NCI-H1417 treated with DMSO at 0.1 percent for 48 hours (cell line): Measurements from ENCODE around the gene LIAS.
"Not testable (repeated sequence)": the region's sequence is repeated elsewhere in the genome, so short reads cannot be mapped to it uniquely, and the experiment has no call there.

ENCODE experiments used
- DNase-seq: peaks from one replicate; lab custom pipeline; 2025; lab: John Stamatoyannopoulos, UW

LIAS gene

DNA sequence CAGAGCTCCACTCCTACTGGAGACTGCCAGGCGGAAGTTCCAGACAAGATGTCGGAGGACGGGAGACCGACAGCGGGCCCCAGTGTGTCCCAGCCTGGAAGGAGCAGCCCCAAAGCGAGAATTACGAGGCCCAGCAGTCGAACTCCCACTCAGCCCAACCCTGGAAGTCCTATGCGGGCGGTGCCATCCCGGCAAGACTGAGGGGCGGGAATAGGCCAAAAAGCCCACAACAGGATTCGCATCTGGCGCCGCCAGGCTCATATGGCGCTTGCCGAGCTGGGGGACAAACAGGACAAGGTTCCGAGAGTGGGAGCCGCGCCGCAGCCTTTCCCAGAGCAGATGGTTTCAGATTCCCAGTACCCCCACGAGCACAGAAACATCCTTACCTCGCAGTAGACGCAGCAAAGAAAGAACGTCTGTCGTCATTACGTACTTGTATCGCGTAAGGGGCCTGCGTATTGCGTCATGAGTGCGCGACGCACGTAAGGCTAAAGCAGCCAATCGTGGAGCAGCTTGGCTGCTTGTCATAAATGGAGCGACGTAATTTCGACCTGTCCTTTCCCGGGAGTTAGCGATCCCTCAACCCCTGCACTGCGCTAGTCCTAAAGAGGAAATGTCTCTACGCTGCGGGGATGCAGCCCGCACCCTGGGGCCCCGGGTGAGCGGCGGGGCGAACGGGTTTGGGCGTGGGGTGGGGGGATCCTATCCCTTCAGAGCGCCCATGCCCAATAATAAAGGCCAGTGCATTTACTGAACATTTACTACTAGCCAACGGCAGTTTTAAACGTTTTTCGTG is at the start of gene LIAS, which contains the start of gene RPL9:
TSS of gene LIAS (plus strand) at position 552 of the 796 bp plus-strand sequence. CDS start at position 614, 62 bp downstream.
TSS of gene RPL9 (minus strand) at position 418 of the 796 bp plus-strand sequence. CDS start 483 bp downstream, outside the sequence.
- peak; percentile 76 for DNase-seq

DNA sequence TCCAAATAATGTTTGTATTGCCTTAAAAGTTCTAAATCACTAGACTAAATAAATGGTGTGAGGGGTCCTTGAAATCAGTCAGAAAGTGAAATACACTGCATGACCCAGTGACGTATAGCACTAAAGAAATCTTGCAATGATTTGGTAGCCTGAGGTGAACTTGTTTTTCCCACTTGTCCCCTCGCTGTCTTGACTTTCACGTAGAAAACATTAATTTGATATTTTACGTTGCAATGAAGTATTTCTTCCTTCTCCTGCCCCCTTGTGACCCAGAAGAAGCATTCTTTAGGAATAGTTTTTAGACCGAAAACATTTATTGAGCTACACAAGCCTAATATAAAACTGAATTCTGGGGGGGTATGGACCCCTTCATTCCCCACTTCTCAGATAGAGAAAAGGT is 48.4 kb upstream of the LIAS start:
- DNase-seq = no peak

DNA sequence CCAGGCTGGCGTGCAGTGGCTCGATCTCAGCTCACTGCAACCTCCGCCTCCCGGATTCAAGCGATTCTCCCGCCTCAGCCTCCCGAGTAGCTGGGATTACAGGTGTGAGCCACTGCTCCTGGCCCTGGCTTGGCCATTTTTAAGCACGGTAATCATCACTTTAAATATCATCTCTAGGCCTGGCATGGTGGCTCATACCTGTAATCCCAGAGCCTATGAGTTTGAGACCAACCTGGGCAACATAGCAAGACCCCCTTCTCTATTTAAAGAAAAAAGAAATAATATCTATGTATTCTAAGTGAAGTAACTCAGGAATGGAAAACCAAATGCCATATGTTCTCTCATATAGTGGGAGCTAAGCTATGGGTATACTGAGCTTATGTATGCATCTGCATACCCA is 47.3 kb upstream of the LIAS start:
- DNase-seq = not testable (repeated sequence)

DNA sequence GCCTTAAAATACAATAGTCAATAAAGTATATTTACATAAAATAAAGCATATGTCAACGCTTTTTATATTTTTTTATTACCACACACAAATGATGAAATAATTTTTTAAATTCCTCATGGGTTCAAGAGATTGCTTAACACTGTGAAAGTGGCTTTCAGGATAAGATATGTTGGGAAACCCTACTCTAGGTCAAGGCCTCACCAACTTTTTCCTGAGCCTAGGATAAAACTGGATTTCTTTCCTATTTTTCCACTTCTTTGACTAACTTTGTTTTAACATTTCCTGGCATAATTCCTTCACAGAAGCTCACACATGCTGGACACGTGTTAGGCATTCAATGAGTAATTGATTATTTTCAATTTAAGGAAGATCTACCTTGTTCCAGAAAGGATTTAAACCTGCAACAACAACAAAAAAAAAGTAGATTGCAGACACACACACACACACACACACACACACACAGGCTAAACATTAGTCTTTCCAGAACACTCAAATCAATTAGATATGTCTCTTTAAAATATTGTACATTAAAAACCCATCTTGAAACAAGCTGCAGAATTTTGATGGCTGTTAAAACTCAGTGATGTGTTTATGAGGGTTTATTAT is 43.1 kb upstream of the LIAS start:
- DNase-seq = no peak

DNA sequence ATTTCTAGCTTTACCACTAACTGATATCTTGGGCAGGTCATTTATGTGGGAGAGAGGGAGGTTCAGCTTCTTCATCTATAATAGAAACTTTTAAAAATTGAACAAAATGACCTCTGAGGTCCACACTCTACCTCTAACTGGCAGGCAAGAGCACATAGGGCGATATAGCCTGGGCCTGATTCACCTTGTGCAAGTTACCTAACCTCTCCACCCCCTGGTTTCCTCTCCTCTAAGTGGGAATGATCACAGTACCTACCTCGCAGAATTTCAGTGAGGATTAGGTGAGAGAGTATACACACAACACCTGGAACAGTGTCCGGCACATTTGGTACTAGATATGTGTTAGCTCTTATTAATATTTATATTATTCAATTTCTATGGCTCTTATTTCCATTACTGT is 36.6 kb upstream of the LIAS start:
- no peak for DNase-seq

DNA sequence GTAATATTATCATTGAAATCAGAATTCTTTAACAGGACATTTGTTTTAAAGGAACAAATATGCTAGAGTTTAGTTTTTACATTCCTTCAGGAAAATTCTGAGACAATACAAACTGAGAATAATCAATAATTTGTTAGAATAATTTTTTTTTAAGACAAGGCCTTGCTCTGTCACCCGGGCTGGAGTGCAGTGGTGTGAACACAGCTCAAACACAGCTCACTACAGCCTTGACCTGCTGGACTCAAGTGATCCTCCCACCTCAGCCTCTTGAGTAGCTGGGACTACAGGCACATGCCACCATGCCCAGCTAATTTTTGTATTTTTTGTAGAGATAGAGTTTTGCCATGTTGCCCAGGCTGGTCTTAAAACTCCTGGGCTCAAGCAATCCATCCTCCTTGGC is 33.6 kb upstream of the LIAS start:
- not testable (repeated sequence) for DNase-seq

DNA sequence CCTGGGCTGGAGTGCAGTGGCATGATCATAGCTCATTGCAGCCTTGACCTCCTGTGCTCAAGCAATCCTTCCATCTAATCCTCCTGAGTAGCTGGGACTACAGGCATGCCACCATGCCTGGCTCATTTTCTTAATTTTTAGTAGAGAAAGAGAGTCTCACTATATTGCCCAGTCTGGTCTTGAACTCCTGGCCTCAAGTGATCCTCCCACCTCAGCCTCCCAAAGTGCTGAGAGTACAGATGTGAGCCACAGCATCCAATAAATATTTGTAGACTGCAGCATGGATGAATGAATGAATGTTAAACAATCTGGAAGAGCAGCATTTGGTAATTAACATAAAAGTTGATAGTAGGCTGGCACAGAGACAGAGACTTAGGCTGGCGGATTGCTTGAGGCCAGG is 32.1 kb upstream of the LIAS start:
- no peak for DNase-seq

DNA sequence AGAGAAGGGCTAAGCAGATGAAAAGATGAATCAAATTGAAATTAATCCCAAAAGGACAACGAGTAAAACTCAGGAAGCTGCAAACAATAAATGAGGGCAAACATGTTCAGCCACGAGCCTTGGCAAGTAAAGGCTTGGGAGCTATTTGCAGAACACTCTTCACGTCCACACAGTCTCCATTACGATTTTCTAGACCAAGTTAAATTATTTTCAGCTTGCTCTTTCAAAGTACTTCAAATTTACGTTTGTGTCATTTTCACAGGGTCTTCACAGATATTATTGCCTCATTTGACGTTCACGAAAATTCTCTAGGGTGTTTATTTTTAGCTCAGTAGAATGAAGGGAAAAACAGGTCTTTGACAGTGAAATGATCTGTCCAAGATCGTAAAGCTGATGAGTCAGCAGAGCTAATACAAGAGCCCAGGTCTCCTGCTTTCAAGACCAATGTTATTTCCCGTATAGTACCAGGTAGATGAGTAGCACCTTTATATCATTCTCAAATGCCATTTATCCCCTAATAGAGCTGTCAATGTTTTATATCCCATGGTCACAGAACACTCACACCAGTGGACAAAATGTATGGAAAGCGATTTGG is 31.2 kb upstream of the LIAS start:
- no peak for DNase-seq

DNA sequence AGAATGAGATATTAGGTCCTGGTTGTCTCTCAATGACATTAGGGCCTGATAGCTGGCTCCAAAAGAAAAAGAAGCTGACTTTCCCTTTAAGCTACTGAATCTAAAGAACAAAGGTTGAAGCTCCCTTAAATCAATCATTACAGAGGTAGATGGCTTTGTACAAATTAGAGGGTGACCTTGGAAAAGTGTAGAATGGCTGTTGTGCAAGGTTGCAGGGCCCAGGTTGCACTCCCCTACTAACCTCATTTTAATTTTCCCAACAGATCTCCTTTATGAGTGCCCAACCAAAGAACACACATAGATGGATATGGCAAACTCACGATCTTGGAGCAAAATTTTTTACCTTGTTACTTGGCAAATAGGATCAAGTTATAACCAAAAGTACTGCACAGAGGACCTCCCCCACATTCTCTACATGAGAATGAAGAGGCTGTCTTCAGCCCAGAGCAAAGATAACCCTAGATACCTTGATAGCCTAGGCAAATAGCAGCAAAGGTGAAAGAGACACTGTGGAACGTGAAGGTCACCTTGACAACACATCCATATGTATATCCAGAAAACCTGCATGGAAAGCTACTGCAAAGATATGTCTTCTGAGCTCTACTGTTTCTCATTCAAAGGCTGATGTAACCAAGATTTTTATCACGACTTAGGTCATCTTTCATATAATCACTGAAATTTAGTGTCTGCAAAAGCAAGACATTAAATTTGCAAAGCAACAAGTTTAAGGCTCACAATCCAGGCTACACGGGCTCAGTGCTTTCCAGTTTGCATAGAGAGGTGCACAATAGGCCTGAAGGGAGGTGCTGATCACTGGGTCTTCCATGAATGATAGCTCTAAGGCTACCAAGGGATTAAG is 29.2 kb upstream of the LIAS start:
- DNase-seq = no peak

DNA sequence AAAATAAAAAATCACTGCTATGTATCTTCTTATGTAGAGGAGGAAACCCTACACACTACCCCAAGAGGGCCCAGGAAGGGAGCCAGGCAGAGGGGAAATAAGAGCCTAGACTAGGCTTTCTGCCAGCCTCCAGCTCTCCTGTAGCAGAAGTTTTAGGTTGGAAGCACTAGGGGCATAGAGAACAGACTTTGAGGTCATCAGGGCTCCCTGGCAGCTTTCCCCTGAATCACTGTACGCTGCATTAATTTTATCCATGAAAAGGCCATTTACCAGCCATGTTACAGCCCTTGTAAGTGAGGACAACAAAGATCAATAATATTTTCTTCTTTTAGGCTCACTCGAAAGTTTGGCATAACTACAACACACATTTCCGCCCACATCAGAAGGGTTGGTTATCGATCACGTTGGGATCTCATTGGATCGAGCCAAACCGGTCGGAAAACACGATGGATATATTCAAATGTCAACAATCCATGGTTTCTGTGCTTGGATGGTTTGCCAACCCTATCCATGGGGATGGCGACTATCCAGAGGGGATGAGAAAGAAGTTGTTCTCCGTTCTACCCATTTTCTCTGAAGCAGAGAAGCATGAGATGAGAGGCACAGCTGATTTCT is 24.9 kb upstream of the LIAS start:
- no peak for DNase-seq

DNA sequence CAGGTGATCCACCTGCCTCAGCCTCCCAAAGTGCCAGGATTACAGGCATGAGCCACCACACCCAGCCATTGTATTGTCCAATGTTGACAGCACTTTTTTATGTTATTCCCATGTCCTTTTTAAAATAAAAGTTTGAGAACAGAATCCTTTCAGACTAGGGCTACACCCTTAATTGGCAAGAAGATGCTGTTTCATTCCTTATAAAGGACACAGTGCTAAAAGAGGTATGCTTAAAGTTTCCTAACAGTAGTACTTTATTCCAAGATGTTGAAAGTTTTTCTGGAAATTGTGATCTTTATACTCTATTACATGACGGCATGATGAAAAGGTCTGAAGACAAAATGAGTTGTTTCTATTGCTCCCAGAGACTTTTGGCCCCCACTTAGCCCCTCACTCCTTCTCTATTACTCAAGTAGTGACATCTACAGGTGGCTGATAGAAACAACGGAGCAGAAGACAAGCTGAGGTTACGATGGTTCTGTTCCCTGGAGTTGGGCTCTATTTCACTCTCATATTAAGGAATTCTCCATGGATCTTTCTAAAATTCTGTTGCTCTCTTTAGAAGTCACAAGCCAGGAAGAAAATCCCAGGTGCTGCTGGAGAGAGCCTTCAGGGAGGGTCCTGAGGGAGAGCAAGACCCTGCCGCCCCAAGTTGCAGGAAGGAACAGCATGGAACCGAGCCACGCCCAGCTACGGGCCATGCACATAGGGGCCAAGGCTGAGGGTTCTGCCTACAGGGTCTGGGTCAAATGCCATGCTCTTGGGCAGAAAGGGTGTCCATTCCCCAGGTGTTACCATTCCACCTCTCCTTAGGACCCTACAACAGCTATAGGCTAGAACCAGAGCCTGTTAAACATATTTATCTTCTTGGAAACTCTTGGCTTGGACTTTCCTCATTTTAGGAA is 22.9 kb upstream of the LIAS start:
- no peak for DNase-seq

DNA sequence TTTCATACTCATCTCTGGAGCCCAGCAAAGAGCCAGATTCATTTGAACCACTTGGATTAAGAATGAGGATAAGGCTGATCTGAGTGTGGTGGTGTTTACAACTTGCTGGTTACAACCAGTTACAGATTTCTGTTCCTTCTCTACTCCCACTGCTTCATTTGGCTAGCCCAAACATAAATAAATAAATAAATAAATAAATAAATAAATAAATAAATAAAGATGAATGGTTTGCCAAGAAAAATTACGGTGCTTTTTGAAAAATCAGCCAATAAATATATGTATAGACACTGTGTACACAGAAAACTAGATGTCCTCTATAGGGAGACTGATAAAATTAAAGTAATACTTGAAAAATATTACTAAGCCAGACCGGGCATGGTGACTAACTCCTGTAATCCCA is 17.3 kb upstream of the LIAS start:
- no peak for DNase-seq

DNA sequence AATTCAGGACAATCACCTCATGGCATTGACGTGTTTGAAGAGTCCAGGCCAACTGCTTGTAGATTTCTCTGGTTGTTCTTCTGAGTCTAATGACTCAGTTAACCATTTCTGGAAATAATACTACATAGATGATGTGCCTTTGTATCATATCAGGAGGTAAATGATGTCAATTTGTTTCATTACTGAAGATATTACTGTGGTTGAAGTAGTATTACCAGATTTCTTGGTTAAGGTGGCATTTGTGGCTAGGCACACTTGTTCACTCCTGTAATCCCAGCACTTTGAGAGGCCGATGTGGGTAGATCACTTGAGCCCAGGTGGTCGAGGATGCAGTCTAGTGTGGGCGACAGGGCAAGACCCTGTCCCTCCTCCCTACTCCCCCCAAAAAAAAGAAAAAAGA is 15.9 kb upstream of the LIAS start:
- no peak for DNase-seq

DNA sequence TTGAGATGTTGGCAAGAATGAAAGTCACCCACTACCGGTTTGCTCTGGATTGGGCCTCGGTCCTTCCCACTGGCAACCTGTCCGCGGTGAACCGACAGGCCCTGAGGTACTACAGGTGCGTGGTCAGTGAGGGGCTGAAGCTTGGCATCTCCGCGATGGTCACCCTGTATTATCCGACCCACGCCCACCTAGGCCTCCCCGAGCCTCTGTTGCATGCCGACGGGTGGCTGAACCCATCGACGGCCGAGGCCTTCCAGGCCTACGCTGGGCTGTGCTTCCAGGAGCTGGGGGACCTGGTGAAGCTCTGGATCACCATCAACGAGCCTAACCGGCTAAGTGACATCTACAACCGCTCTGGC is 12.4 kb upstream of the LIAS start:
- no peak for DNase-seq

DNA sequence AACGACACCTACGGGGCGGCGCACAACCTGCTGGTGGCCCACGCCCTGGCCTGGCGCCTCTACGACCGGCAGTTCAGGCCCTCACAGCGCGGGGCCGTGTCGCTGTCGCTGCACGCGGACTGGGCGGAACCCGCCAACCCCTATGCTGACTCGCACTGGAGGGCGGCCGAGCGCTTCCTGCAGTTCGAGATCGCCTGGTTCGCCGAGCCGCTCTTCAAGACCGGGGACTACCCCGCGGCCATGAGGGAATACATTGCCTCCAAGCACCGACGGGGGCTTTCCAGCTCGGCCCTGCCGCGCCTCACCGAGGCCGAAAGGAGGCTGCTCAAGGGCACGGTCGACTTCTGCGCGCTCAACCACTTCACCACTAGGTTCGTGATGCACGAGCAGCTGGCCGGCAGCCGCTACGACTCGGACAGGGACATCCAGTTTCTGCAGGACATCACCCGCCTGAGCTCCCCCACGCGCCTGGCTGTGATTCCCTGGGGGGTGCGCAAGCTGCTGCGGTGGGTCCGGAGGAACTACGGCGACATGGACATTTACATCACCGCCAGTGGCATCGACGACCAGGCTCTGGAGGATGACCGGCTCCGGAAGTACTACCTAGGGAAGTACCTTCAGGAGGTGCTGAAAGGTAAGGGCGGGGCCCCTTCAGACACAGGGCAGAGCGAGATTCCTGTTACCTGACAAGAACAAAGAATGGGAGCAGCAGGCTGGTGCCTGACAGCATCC is 11.8 kb upstream of the LIAS start:
- DNase-seq = no peak

DNA sequence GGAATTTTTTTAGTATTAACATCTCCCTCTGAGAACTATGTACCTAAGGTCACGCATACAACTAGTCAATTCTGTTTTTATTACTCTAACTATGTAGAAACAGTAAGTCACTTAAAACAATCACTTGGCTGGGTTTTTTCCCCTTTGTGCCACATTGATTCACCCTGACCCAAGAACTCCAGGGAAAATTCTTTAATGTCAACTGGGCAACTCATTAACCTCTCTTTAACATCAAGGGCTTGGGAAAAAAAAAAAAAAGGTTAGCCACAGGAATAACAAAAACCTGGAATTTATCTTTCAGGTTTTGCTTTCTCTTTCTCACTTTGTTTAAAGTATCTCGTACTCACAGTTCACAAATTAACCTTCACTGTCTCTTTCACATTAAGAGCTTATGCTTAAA is 8.2 kb upstream of the LIAS start:
- no peak for DNase-seq

DNA sequence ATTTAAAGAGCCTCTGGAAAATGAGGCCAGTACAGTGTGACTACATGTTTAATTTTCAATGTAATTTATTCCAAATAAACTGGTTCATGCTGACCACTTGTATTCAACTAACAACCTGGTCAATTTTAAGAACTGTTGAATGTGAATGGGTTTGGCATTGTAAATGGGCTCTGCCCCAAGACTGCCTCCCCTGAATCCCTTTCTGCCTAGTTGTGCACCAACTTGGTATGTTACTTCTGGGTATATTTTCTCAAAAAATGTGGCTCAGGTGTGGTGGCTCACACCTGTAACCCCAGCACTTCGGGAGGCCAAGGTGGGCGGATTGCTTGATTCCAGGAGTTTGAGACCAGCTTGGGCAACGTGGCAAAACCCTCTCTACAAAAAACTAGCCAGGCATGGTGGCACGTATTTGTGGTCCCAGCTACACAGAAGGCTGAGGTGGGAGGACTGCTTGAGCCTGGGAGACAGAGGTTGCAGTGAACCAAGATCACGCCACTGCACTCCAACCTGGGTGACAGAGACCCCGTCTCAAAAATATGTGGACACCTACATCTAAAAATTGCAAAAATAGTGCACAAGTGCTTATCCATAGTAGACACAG is 7.3 kb upstream of the LIAS start:
- no peak for DNase-seq

DNA sequence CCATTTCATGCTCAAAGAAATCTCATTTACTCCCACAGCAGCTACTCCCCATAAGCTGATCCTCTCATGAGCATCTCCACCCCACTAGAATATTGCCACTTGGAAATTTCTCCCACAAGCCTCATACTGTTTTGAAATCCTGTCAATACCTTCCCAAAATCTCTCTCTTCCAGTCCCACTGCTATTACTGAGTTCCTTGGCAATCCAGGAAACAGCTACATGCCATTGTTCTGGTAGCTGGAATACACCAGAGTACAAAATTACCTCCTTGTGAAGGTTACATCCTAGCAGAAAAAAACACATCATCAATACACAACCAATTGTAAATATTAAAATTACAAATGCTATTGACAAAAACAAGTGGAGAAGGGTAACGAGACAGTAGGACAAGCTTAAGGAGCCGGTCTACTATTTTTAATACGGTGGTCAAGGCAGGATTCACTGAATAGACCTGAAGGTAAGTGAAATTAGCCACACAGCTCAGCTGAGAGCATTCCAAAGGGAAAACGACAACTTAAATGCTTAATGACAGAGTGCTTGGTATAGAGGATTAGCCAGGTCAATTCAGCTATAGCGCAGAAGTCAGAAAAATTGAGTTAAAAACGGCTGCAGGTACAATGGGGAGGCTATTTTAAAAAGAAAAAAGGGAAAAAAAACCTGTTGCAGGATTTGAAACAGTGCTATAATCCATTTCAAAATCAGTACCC is 6.5 kb upstream of the LIAS start:
- no peak for DNase-seq
